SK-N-SH treated with all-trans-retinoic acid at 6 μM for 48 hours (cell line): ENCODE data around the gene OR51A4.

ENCODE experiments used
- ATAC-seq: fragments of 200-7000 bp; cut with Tn5 transposase; 3 replicates; pipeline ENCODE4 v1.9.1; 2020; ENCODE audit warnings: mild to moderate bottlenecking, moderate library complexity
- ARNTL ChIP-seq: fragments of 450-650 bp; formaldehyde crosslinking; IDR thresholded peaks from 2 replicates; pipeline ENCODE4 v1.5.0; 2020; ENCODE audit warnings: low read depth, mild to moderate bottlenecking, moderate library complexity, borderline replicate concordance
- BACH2 ChIP-seq: fragments of 250-450 bp; sonication (Bioruptor Pico); IDR thresholded peaks from 2 replicates; pipeline ENCODE4 v1.9.0; 2021; ENCODE audit warnings: mild to moderate bottlenecking, borderline replicate concordance
- CREB5 ChIP-seq: fragments of 250-450 bp; sonication (Bioruptor Pico); IDR thresholded peaks from 2 replicates; pipeline ENCODE4 v1.5.1; 2020; ENCODE audit warnings: low read depth, mild to moderate bottlenecking, moderate library complexity
- CSDC2 ChIP-seq: fragments of 250-450 bp; sonication (Bioruptor Pico); IDR thresholded peaks from 2 replicates; pipeline ENCODE4 v1.5.0; 2020; ENCODE audit warnings: mild to moderate bottlenecking, moderate library complexity
- ISL1 ChIP-seq: fragments of 250-450 bp; sonication (Bioruptor Pico); IDR thresholded peaks from 2 replicates; pipeline ENCODE4 v2.1.2; 2022; ENCODE audit warnings: mild to moderate bottlenecking, moderate library complexity
- OSR1 ChIP-seq: fragments of 250-450 bp; sonication (Bioruptor Pico); IDR thresholded peaks from 2 replicates; pipeline ENCODE4 v1.8.0; 2022; ENCODE audit warnings: moderate library complexity, mild to moderate bottlenecking, inconsistent platforms
- POU6F1 ChIP-seq: fragments of 250-450 bp; sonication (Bioruptor Pico); IDR thresholded peaks from 2 replicates; pipeline ENCODE4 v1.8.0; 2021; ENCODE audit warnings: low read depth, mild to moderate bottlenecking, moderate library complexity, borderline replicate concordance
- RARB ChIP-seq: fragments of 250-450 bp; sonication (Bioruptor Pico); IDR thresholded peaks from 2 replicates; pipeline ENCODE4 v1.8.0; 2021; ENCODE audit warnings: mild to moderate bottlenecking, moderate library complexity
- SNAI2 ChIP-seq: fragments of 250-450 bp; sonication (Bioruptor Pico); IDR thresholded peaks from 2 replicates; pipeline ENCODE4 v1.5.0; 2020; ENCODE audit warnings: mild to moderate bottlenecking, moderate library complexity
- TCF4 ChIP-seq: fragments of 250-450 bp; sonication (Bioruptor Pico); IDR thresholded peaks from 2 replicates; pipeline ENCODE4 v1.8.0; 2021; ENCODE audit warnings: mild to moderate bottlenecking, moderate library complexity, borderline replicate concordance
- TOX ChIP-seq: fragments of 250-450 bp; sonication (Bioruptor Pico); IDR thresholded peaks from 2 replicates; pipeline ENCODE4 v1.8.0; 2021; ENCODE audit warnings: mild to moderate bottlenecking, moderate library complexity, borderline replicate concordance
- ZC3H10 ChIP-seq: fragments of 250-450 bp; sonication (Bioruptor Pico); IDR thresholded peaks from 2 replicates; pipeline ENCODE4 v1.5.1; 2021; ENCODE audit warnings: mild to moderate bottlenecking, moderate library complexity
- ZFP3 ChIP-seq: fragments of 250-450 bp; sonication (Bioruptor Pico); IDR thresholded peaks from 2 replicates; pipeline ENCODE4 v1.5.0; 2020; ENCODE audit warnings: mild to moderate bottlenecking, moderate library complexity
- ZNF70 ChIP-seq: fragments of 450-650 bp; formaldehyde crosslinking; IDR thresholded peaks from 2 replicates; pipeline ENCODE4 v1.5.0; 2020; ENCODE audit warnings: mild to moderate bottlenecking, moderate library complexity
- TF ChIP-seq, protein P1 (sequence below): fragments of 250-450 bp; sonication (Bioruptor Pico); IDR thresholded peaks from 2 replicates; pipeline ENCODE4 v1.5.0; 2020; ENCODE audit warnings: mild to moderate bottlenecking, moderate library complexity
- TF ChIP-seq, protein P2 (sequence below): fragments of 250-450 bp; sonication (Bioruptor Pico); IDR thresholded peaks from 2 replicates; pipeline ENCODE4 v1.5.1; 2021; ENCODE audit warnings: mild to moderate bottlenecking, moderate library complexity

The OR51A4 gene

GRCh38 chr11:4916581-4916980 is 30.8 kb downstream of the OR51A4 start (continued):
- TF ChIP-seq SNAI2 (CRISPR knock-in tag) = no peak
- TF ChIP-seq OSR1 (CRISPR knock-in tag) = no peak
- no peak for TF ChIP-seq TOX (CRISPR knock-in tag)
- TF ChIP-seq ZC3H10 = no peak
- TF ChIP-seq ZNF70 (CRISPR knock-in tag) = no peak
- no peak for TF ChIP-seq ARNTL (CRISPR knock-in tag)
- no peak for TF ChIP-seq POU6F1 (CRISPR knock-in tag)
- TF ChIP-seq TCF4 (CRISPR knock-in tag) = no peak
- TF ChIP-seq CSDC2 = no peak
- TF ChIP-seq ZFP3 = no peak
- TF ChIP-seq ISL1 (CRISPR knock-in tag) = no peak
- TF ChIP-seq, protein P1, sequence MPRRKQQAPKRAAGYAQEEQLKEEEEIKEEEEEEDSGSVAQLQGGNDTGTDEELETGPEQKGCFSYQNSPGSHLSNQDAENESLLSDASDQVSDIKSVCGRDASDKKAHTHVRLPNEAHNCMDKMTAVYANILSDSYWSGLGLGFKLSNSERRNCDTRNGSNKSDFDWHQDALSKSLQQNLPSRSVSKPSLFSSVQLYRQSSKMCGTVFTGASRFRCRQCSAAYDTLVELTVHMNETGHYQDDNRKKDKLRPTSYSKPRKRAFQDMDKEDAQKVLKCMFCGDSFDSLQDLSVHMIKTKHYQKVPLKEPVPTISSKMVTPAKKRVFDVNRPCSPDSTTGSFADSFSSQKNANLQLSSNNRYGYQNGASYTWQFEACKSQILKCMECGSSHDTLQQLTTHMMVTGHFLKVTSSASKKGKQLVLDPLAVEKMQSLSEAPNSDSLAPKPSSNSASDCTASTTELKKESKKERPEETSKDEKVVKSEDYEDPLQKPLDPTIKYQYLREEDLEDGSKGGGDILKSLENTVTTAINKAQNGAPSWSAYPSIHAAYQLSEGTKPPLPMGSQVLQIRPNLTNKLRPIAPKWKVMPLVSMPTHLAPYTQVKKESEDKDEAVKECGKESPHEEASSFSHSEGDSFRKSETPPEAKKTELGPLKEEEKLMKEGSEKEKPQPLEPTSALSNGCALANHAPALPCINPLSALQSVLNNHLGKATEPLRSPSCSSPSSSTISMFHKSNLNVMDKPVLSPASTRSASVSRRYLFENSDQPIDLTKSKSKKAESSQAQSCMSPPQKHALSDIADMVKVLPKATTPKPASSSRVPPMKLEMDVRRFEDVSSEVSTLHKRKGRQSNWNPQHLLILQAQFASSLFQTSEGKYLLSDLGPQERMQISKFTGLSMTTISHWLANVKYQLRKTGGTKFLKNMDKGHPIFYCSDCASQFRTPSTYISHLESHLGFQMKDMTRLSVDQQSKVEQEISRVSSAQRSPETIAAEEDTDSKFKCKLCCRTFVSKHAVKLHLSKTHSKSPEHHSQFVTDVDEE (CRISPR knock-in tag) = no peak
- TF ChIP-seq, all 23 proteins: peak for 0

GRCh38 chr11:4903484-4903883 is 43.9 kb downstream of the OR51A4 start, which contains the start of gene OR51A7:
Gene OR51A7, plus strand, starts transcription at chr11:4903783. Its CDS starts 3,587 bp downstream, at chr11:4907370.
- ATAC-seq = no peak
- no peak for TF ChIP-seq RARB (CRISPR knock-in tag)
- TF ChIP-seq, protein P2, sequence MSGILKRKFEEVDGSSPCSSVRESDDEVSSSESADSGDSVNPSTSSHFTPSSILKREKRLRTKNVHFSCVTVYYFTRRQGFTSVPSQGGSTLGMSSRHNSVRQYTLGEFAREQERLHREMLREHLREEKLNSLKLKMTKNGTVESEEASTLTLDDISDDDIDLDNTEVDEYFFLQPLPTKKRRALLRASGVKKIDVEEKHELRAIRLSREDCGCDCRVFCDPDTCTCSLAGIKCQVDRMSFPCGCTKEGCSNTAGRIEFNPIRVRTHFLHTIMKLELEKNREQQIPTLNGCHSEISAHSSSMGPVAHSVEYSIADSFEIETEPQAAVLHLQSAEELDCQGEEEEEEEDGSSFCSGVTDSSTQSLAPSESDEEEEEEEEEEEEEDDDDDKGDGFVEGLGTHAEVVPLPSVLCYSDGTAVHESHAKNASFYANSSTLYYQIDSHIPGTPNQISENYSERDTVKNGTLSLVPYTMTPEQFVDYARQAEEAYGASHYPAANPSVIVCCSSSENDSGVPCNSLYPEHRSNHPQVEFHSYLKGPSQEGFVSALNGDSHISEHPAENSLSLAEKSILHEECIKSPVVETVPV (CRISPR knock-in tag) = no peak
- TF ChIP-seq BACH2 (CRISPR knock-in tag) = no peak
- TF ChIP-seq SNAI2 (CRISPR knock-in tag) = no peak
- no peak for TF ChIP-seq CREB5 (CRISPR knock-in tag)
